ENCODE results near the gene INF2.

The INF2 gene

GRCh38 chr14:104741803-104742251, 52.4 kb downstream of the INF2 start:
- DNase-seq (ENCODE audit: low read depth): no peak
- no peak for TF ChIP-seq CTCF (IDR thresholded peaks at IDR 0.05; ENCODE audit: insufficient read depth, low read depth, low read length, missing control alignments)
- H3K4me3 ChIP-seq (ENCODE audit: low read length): no peak overlapping the region

- H3K4me3 ChIP-seq (ENCODE audit: low read length): no peak overlapping the region
- TF ChIP-seq CTCF (IDR thresholded peaks at IDR 0.05; ENCODE audit: insufficient read depth, low read depth, low read length, missing control alignments): no peak
- DNase-seq (ENCODE audit: low read depth): no peak
These were observed 53.4 kb downstream of the INF2 start for GRCh38 chr14:104742586-104743455.

GRCh38 chr14:104743461-104744380, 54.3 kb downstream of the INF2 start:
- TF ChIP-seq CTCF (IDR thresholded peaks at IDR 0.05; ENCODE audit: insufficient read depth, low read depth, low read length, missing control alignments): no peak
- no peak for DNase-seq (ENCODE audit: low read depth)
- H3K4me3 ChIP-seq (ENCODE audit: low read length): no peak overlapping the region

GRCh38 chr14:104744484-104744883, 55.1 kb downstream of the INF2 start:
- DNase-seq (ENCODE audit: low read depth): no peak
- TF ChIP-seq CTCF (IDR thresholded peaks at IDR 0.05; ENCODE audit: insufficient read depth, low read depth, low read length, missing control alignments): no peak
- no peak overlapping the region for H3K4me3 ChIP-seq (ENCODE audit: low read length)

- no peak overlapping the region for H3K4me3 ChIP-seq (ENCODE audit: low read length)
- no peak for DNase-seq (ENCODE audit: low read depth)
- TF ChIP-seq CTCF (IDR thresholded peaks at IDR 0.05; ENCODE audit: insufficient read depth, low read depth, low read length, missing control alignments): no peak
These were observed 56.0 kb downstream of the INF2 start for GRCh38 chr14:104745431-104745830.

- no peak overlapping the region for H3K4me3 ChIP-seq (ENCODE audit: low read length)
- no peak for DNase-seq (ENCODE audit: low read depth)
- TF ChIP-seq CTCF (IDR thresholded peaks at IDR 0.05; ENCODE audit: insufficient read depth, low read depth, low read length, missing control alignments): no peak
These were observed 56.7 kb downstream of the INF2 start for GRCh38 chr14:104746071-104746545.
